ENCODE results near the gene PRR29. TPM values are rescaled to one million over a fixed set of nuclear protein-coding genes. Genes with fewer than 3 reads are reported as not detected.

The PRR29 gene
- total RNA-seq, 4 donors from 2014 or later: 0.20 to 1.3 (median 0.63) TPM; not detected in 1

GRCh38 chr17:63983320-63983719, 14.8 kb upstream of the PRR29 start:
- no peak for DNase-seq (ENCODE audit: low spot score in 2 of 2)
- H3K36me3 ChIP-seq: no peaks in the 10 kb centered on the region
- H3K4me1 ChIP-seq: peaks cover 0 to 60% (median 8%) of the 10 kb centered on the region in 4 donors
- H3K9me3 ChIP-seq: peaks cover 0 to 8% (median 0%) of the 10 kb centered on the region in 4 donors
- no peak overlapping the region for H3K4me3 ChIP-seq
- TF ChIP-seq POLR2A (IDR thresholded peaks at IDR 0.05) (no peak), CTCF (IDR thresholded peaks at IDR 0.05) (no peak), EP300 (IDR thresholded peaks at IDR 0.05) (no peak)
- peak overlapping the region in 2 of 4 donors; percentile 55 to 68 for H3K27ac ChIP-seq
- peaks cover 0 to 4% of the 10 kb centered on the region in 2 donors for H3K27me3 ChIP-seq
- 40 to 49% methylated on average over 7 of the region's 7 CpGs for WGBS, 2 donors

DNA sequence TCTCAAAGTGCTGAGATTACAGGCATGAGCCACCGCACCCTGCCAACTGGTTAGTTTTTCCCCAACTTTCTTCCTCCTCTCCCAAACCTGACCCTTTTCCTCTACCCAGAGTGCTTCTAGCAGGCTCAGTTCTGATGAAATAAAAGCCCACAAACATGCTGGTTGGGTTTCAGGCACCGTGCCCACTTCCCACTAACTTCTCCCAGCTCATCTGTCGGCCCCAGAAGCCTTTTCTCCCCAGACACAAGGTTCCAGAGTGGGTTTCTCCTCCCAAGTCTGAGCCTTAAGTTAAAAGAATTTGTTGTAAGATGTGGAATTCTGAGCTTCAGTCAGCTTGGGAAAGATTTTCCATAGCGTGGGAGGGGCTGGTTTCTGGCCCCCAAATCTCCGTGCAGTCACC, 13.9 kb upstream of the PRR29 start:
- H3K4me1 ChIP-seq: peaks cover 0 to 66% (median 8%) of the 10 kb centered on the region in 4 donors
- 60 to 69% methylated on average over 5 of the region's 5 CpGs for WGBS, 2 donors
- TF ChIP-seq CTCF (IDR thresholded peaks at IDR 0.05): no peak
- TF ChIP-seq EP300 (IDR thresholded peaks at IDR 0.05): peak in 1 of 2 donors; percentile 4
- peaks cover 0 to 12% of the 10 kb centered on the region in 2 donors for H3K27me3 ChIP-seq
- no peaks in the 10 kb centered on the region for H3K36me3 ChIP-seq
- peak overlapping the region in 3 of 4 donors; percentile 20 to 68 (median 64) for H3K27ac ChIP-seq
- H3K9me3 ChIP-seq: peaks cover 0 to 8% (median 0%) of the 10 kb centered on the region in 4 donors
- H3K4me3 ChIP-seq: no peak overlapping the region
- DNase-seq (ENCODE audit: low spot score in 2 of 2): no peak

DNA sequence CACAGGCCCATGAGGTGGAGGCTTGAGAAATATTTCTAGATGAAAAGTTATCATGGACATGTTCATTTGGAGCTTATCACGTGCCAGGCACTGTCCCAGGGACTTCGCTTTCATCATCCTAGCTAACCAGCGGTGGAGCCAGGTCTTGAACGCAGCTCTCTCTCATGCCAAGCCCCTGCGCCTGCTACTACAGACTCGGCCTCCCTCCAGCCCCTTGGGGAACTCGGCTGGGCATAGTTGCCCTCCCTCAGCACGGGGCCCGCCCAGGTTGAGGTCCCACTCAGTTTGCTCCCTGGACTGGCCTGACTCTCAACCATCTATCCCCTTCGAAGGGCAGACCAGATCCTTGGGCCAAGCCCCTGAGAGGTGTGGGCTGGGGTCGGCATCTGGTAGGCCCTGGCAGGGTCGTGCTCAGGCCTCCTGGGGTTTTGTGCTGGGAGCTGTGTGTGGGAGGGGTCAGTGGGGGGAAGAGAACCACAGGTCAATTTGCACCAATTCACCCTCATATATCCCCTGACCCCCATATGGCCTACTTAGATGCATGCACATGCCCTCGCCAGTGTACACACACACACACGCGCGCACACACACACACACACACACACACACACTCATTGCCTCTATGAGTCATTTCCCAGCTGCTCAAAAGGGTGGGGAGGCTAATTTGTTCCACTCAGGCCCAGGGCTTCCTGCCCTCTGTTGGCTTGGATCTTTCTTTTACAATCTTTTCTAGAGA, 13.3 kb upstream of the PRR29 start:
- no peak for TF ChIP-seq POLR2A (IDR thresholded peaks at IDR 0.05)
- peak in 1 of 2 donors; percentile 67 for TF ChIP-seq EP300 (IDR thresholded peaks at IDR 0.05)
- Histone ChIP-seq H3K4me1 (peaks cover 0 to 66% (median 8%) of the 10 kb centered on the region in 4 donors), H3K36me3 (no peaks in the 10 kb centered on the region), H3K27me3 (peaks cover 0 to 18% of the 10 kb centered on the region in 2 donors), H3K27ac (peak overlapping the region in 3 of 4 donors; percentile 20 to 68 (median 64)), H3K4me3 (no peak overlapping the region), H3K9me3 (peaks cover 0 to 8% (median 0%) of the 10 kb centered on the region in 4 donors)
- WGBS, 2 donors: 43 to 65% methylated on average over 9 to 16 of the region's 16 CpGs
- DNase-seq (ENCODE audit: low spot score in 2 of 2): peak in 1 of 2 donors; percentile 74

DNA sequence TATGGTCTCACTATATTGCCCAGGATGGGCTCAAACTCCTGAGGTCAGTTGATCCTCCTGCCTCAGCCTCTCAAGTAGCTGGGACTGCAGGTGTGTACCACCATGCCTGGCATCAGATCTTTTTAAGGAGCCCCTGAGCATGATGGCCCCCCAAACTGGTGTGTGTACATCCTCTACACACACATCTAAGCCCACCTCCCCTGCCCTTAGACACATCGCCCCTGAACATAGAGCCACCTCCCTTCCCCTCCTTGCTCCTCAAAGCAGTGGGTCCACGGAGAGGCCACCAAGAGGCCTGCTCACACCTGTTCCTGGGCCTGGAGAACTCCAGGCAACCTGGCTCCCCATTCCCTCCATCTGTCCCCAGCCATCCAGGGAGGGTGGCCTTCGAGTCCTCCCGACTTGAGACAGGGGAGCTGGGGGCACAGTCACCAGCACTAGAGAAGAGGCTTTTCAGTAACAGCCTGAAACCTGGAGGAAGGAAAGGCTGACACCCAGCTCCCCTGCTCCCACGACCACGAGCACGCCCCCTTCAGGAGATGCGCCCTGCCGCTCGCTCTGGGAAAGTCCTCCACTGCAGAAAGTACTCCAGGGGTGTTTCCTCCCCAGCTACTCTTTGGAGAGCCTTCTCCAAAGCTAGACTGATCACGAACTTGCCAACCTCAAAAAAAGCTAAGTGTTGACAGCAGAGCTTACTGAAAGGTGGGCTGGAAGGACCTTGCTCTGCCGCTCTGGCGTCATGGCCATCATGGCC, 12.6 kb upstream of the PRR29 start:
- WGBS, 2 donors: 92 to 96% methylated on average over 11 to 12 of the region's 13 CpGs
- Histone ChIP-seq H3K27me3 (peaks cover 0 to 25% of the 10 kb centered on the region in 2 donors), H3K9me3 (peaks cover 0 to 8% (median 0%) of the 10 kb centered on the region in 4 donors), H3K4me1 (peaks cover 0 to 65% (median 9%) of the 10 kb centered on the region in 4 donors), H3K36me3 (no peaks in the 10 kb centered on the region), H3K4me3 (no peak overlapping the region), H3K27ac (peak overlapping the region in 2 of 4 donors; percentile 10 to 46)
- TF ChIP-seq POLR2A (IDR thresholded peaks at IDR 0.05) (no peak), CTCF (IDR thresholded peaks at IDR 0.05) (no peak), EP300 (IDR thresholded peaks at IDR 0.05) (no peak)
- no peak for DNase-seq (ENCODE audit: low spot score in 2 of 2)

DNA sequence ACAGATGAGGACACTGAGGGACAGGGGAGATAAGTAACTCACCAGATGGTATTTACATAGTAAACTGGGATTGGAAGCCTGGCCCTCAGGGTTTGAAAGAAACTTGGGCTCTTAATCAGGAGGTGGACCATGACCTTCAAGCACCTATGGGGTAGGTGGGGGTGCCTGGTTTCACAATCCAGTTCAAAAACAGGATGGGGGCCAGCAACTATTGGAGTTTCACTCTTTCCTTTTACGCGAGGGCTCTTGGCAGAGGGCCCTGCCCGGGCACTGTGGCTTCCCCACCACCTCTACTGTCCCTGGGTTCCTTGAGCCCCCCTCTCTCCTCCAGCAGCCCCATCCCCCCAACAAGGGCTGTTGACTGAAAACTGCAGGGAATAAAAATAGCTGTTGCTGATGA, 11.3 kb upstream of the PRR29 start:
- Histone ChIP-seq H3K36me3 (no peaks in the 10 kb centered on the region), H3K9me3 (peaks cover 0 to 5% (median 0%) of the 10 kb centered on the region in 4 donors), H3K4me1 (peaks cover 0 to 65% (median 10%) of the 10 kb centered on the region in 4 donors), H3K27me3 (peaks cover 0 to 38% of the 10 kb centered on the region in 2 donors), H3K4me3 (no peak overlapping the region), H3K27ac (no peak overlapping the region)
- TF ChIP-seq POLR2A (IDR thresholded peaks at IDR 0.05) (no peak), CTCF (IDR thresholded peaks at IDR 0.05) (no peak), EP300 (IDR thresholded peaks at IDR 0.05) (no peak)
- DNase-seq (ENCODE audit: low spot score in 2 of 2): no peak
- 49 to 76% methylated on average over 3 of the region's 3 CpGs for WGBS, 2 donors
